ENCODE results near the gene MAP2K7.
"Not testable (repeated sequence)": the region's sequence is repeated elsewhere in the genome, so short reads cannot be mapped to it uniquely, and the experiment has no call there.

The MAP2K7 gene

DNA sequence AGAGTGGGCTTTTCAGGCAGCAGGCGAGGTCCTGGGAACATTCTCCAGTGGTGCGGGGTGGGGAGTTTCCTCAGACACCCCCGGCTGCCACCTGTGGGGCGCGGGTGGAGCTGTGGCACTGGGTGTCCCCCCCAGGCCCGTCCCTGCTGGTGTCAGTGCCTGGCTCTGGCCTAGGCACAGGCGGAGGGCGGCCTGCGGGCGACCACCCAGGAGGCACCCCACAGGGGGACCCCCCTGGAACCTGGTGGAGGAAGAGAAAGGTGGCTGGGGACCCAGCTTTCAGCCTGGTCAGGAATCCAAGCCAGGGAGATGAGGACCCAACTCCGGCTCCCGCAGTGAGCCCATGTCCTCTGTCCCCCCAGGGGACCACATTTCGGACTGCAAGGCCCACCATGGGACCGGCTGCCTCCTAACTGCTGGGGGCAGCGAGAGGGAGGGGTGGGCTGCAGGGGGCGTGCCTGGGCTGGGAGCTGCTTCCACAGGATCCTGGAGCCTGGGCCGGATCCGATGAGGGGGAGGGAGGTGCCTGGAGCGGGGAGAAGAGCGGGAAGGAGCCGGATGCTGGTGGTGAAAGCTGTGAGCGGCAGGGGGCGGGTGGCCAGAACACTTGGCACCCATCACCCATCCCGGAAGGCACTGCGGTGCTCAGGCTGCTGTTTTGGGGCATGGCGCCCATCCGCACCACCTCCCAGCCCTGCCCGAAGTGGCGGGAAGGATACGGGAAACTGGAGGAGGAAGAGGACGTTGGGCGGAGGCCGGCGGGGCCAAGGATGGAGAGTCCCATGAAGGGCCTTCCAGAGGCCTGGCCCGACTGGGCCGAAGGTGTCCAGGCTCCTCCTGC lies 27.8 kb downstream of the MAP2K7 start:
- no peak for DNase-seq (ENCODE audit: low read depth in 2 of 2)

DNA sequence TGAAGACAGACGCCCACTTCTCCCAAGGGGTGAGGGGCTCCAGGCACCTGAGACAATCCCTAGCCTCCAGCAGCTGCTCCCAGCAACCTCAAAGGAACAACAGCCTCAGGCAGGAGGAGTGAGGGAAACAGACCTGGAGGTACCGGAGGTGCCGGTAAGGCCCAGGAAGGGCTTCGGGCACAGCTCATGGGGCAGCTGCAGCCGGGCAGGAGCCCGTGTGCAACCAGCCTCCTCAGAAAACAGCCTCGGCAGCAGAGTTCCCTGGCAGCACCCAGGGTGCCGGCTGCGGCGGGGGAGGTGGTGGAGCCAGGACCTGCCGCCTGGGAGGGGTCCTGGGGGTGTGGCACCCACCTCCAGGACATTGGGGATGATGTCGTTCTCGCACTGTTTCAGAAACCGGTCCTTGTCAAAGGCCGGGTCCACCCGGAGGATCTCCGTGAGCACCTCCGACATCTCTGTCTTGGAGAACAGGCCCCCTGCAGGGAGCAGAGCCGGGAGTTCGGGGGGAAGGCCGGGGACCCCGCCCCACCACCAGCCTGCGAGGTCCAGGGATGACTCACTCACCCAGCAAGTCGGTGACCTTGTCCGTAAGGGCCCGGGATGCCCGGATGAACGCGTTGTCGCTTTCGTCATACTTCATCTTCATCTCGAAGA lies 28.7 kb downstream of the MAP2K7 start:
- no peak for DNase-seq (ENCODE audit: low read depth in 2 of 2)

DNA sequence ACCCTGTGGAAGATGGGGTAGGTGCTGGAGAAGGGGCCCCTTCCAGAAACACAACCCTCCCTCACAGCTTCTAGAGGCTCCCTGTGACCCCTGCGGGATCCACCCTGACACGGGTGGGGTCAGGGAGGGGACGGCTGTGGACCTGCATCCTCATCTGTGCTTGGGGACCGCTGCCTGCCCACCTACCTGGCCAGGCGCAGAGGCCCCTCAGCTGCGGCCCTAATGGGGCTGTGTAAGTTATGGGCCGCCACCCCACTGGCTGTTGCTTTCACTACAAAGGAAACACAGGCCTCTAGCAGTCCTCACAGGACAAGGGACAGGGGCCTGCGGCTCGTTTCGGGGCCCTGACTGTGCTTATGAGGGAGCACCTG lies 29.2 kb downstream of the MAP2K7 start:
- no peak for DNase-seq (ENCODE audit: low read depth in 2 of 2)

DNA sequence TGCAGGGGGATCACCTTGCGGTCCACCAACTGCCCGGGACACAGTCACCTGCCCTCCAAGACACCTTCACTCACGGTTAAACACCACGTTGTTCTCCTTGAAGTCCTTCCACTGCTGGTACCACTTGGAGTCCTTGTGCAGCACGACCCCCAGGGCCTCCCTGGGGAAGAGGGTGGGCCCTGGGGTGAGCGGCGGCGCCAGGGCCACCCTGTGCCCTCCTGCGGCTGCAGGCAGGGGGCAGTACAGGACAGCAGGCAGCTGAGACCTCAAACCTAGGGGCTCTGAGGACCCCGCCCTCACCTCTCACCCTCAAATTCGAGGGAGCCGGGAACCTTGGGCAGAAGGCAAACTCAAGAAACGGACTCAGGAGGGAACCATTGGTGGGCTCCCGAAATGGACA lies 29.7 kb downstream of the MAP2K7 start:
- no peak for DNase-seq (ENCODE audit: low read depth in 2 of 2)

DNA sequence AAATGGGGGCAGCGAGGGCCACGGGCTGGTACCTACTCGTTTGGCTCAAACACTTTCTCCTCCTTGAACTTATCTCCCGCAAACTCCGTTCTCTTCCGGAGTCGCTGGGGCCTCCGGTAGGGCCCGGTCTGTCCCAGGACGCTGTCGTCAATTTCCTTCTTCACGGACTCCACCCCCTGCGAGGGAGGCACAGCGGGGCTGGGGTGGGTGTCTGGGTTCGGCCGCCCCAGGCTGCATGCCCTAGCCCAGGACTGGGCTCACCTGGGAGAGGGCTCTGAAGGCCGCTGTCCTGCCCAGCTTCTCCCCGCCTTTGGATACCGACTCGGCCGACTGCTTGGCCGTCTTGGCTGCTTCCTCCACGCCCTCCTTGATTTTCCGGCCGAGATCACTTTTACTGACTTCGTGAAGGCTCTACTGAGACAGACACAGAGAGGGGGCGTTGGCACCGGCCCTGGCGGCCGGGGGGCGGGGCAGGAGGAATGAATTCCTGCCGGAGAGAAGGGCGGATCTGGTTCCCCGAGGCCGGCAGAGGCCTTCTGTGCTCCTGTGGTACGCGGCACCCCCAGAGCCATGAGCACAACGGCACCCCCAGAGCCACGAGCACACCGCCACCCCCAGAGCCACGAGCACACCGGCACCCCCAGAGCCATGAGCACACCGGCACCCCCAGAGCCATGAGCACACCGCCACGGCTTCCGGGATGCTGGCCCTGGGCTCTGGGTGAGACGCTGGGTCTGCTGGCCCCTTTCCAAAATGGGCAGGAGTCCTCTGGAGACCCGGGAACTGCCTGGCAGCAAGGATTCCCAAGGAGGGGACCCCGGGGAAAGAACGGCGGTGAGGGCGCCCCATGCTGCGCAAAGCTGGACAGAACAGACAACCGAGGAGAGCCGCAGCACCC lies 30.4 kb downstream of the MAP2K7 start:
- DNase-seq (ENCODE audit: low read depth in 2 of 2), result no peak

DNA sequence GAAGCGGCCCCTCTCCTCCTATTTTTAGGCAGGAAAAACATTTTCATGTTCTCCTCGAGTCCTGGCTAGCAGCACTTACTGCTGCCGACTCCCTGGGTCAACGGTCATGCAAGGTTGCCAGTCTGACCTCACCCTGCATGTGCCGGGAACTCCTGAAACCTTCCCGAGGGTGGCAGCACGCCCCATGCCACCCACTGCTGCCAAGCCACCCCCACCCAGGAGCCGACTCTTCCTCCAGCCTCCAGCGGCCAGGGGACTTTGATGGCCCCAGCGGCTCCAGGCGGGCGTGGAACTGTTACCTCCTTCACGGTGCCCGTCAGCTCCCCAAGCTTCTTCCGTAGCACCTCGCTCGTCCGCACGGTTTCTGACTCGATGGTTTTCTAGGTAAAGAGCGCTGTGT lies 31.1 kb downstream of the MAP2K7 start:
- no peak for DNase-seq (ENCODE audit: low read depth in 2 of 2)

- no peak for DNase-seq (ENCODE audit: low read depth in 2 of 2)
Measured at GRCh38 chr19:7940841-7941240, 37.2 kb downstream of the MAP2K7 start.

- no peak for DNase-seq (ENCODE audit: low read depth in 2 of 2)
Measured at GRCh38 chr19:7941895-7942596, 38.4 kb downstream of the MAP2K7 start.

DNA sequence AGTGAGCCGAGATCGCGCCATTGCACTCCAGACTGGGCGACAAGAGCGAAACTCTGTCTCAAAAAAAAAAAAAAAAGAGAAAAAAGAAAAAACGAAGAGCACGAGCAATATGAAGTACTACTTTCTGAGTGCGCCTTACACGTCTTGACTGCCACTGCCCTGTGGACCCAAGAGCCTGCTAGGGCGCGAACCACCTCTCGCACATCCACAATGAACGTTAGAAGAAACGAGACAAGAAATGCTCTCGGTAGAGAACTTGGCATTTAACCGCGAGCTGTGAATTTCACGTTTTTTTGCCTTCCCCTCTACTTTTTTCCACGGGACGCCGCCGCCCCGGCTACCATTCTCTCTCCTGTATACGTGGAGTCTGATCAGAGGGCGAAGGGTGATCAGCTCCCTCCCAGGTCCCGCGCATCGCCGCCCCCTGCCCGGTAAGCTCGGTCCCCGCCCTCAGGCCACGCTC lies 39.3 kb downstream of the MAP2K7 start:
- no peak for DNase-seq (ENCODE audit: low read depth in 2 of 2)

- DNase-seq (ENCODE audit: low read depth in 2 of 2), result peak; percentile 92 to 98
Measured at GRCh38 chr19:7943444-7944176, 39.9 kb downstream of the MAP2K7 start, which contains the start of gene TIMM44. TIMM44 (minus strand) TSS chr19:7943666; CDS start chr19:7943651, 15 bp downstream.

DNA sequence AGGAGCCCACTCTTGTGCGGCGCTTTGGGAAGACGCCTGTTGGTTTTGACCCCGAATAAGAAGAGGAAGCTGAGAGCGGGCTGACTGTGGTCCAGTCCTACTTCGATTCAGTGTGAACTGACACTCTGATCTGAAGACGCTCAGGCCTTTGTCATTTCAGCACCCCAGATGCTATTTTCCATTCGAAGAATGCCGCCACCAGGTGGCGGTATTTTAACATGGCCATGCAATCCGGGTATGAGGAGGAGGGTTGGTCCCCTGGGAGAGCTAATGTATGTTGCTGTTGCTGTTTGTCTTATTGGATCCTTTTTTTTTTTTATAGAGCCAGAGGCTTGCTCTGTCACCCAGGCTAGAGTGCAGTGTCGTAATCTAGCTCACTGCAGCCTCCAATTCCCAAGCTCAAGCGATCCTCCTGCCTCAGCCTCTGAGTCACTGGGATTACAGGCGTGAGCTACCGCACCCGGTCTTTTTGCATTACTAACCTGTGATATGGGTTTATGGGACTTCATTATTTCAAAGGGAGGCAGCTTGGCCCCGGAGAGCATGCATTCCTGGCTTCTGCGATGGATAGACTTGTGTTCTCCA lies 40.6 kb downstream of the MAP2K7 start:
- peak; percentile 67 to 74 for DNase-seq (ENCODE audit: low read depth in 2 of 2)

DNA sequence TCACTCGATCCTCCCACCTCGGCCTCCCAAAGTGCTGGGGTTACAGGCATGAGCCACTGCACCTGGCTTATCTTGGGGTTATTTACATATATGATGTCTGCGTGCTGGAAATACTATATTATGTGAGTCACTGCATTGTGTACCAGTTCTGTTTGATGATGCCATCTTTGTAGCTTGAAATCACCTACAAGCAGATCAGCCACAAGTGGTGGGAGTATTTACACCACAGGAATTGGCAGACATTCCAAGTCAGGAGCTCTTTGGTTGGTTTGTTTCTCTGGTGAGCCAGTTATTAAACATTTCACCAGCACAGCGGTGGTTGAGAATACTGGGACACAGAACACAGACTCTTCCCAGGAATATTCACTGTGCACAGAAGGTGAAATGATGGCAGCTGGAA lies 44.3 kb downstream of the MAP2K7 start:
- no peak for DNase-seq (ENCODE audit: low read depth in 2 of 2)

DNA sequence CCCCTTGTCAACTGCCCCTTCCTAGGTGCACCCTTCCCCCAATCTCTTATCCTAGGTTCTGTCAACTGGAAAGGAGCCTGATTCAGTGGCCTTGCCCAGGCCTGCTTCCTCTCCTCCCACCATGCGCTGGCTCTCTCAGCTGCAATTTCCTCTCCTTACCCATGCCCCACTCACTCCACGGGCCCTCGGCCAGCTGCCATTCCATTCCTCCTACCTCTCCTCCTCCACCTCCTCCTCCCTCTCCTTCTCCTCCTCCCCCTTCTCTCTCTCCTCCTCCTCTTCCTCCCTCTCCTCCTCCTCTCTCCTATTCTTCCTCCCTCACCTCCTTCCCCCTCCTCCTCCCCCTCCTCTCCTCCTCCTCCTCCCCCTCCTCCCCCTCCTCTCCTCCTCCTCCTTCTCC lies 49.4 kb downstream of the MAP2K7 start:
- DNase-seq (ENCODE audit: low read depth in 2 of 2), result no peak

GRCh38 chr19:7953576-7953975 lies 49.9 kb downstream of the MAP2K7 start:
- no peak for DNase-seq (ENCODE audit: low read depth in 2 of 2)

DNA sequence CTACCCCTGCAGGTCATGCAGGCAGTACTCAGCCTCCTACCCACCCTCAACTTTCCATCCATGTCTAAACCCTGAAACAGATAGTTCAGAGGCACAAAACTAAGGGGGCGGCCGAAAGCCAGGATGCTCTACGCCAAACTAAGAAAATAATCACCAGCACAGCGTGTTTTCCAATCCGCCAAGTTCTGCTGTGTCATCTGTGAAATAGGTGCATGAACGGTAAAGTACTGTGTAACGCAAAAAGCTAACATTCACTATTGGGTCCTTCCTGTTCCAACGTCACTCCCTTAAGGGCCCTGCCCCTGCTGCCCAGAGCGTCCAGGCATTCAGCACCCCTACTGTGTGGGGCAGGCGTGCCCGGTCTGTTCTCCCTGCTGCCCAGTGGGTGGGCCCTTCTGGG lies 52.0 kb downstream of the MAP2K7 start:
- DNase-seq (ENCODE audit: low read depth in 2 of 2), result no peak

- DNase-seq (ENCODE audit: low read depth in 2 of 2), result no peak
Measured at GRCh38 chr19:7959211-7959610, 55.5 kb downstream of the MAP2K7 start.

DNA sequence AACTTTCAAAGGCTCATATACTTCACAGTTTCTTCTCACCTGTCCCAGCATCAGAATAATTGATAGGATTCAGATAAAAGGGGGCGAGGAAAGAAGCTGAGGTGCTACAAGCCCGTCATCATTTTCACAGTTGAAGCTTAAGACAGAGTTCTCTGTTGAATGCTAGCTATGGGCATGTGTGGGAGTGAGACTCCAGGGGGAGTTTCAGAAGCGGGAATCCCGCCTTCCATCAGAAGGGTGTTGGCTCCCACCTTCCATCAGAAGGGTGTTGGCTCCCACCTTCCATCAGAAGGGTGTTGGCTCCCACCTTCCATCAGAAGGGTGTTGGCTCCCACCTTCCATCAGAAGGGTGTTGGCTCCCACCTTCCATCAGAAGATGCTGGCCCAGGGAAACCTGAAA lies 57.4 kb downstream of the MAP2K7 start:
- DNase-seq (ENCODE audit: low read depth in 2 of 2), result not testable (repeated sequence)

- no peak for DNase-seq (ENCODE audit: low read depth in 2 of 2)
Measured at GRCh38 chr19:7961920-7962626, 58.4 kb downstream of the MAP2K7 start.

- DNase-seq (ENCODE audit: low read depth in 2 of 2), result no peak
Measured at GRCh38 chr19:7962644-7963268, 59.1 kb downstream of the MAP2K7 start.
